Left ventricle myocardium inferior (tissue), 1 donor: ENCODE results near the gene MIEN1. TPM values are rescaled to one million over a fixed set of nuclear protein-coding genes. Genes with fewer than 3 reads are reported as not detected.
A peak's percentile ranks its signal among the peaks of the same experiment; 100 is the strongest.

ENCODE experiments used
- DNase-seq: peaks from one replicate; pipeline ENCODE4 v3.0.0-alpha.2; 2020
- H3K27ac ChIP-seq: fragments of 200-600 bp; replicated peaks from 2 replicates; pipeline ENCODE4 v1.8.0; 2021
- H3K27me3 ChIP-seq: fragments of 200-600 bp; 2 replicates; pipeline ENCODE4 v1.8.0; 2021; ENCODE audit warnings: low read depth
- H3K36me3 ChIP-seq: fragments of 200-600 bp; 2 replicates; pipeline ENCODE4 v1.8.0; 2021
- H3K4me1 ChIP-seq: fragments of 200-600 bp; 2 replicates; pipeline ENCODE4 v1.8.0; 2021
- H3K4me3 ChIP-seq: fragments of 200-600 bp; 2 replicates; pipeline ENCODE4 v1.8.0; 2021; ENCODE audit warnings: mild to moderate bottlenecking, moderate library complexity
- H3K9me3 ChIP-seq: fragments of 200-600 bp; replicated peaks from 2 replicates; pipeline ENCODE4 v1.8.0; 2021
- CTCF ChIP-seq: fragments of 200-600 bp; IDR thresholded peaks from 2 replicates; pipeline ENCODE4 v1.8.0; 2021; ENCODE audit warnings: antibody characterized with exemption, mild to moderate bottlenecking, borderline replicate concordance
- intact Hi-C: fragments of 100-400 bp; cut with micrococcal nuclease; formaldehyde crosslinking; loops from one replicate; pipeline ENCODE4 v1.11.0; 2022
- total RNA-seq: library from RNA; stranded (reverse); fragmentation: NEBNext Ultra II Directional; extraction: Animal tissue kit (Norgen Biotek cat#: 25700); gene quantifications from one replicate; pipeline ENCODE4 v1.2.1, GENCODE V29; 2021
- donor health status: DM: no; HTN: yes; CAD: no; lungs with severe emphysema.

Gene MIEN1
- total RNA-seq, 1 donor from 2014 or later: 57.1 TPM

- Histone ChIP-seq H3K4me1 (peaks cover 38% of the 10 kb centered on the region), H3K27me3 (peaks cover under 1% of the 10 kb centered on the region), H3K36me3 (no peaks in the 10 kb centered on the region), H3K9me3 (no peaks in the 10 kb centered on the region), H3K4me3 (peak overlapping the region; percentile 73), H3K27ac (peak overlapping the region; percentile 94)
- DNase-seq: no peak
- TF ChIP-seq CTCF: no peak
- intact Hi-C loops: no loop called here
Measured at GRCh38 chr17:39754958-39755553, 24.7 kb upstream of the MIEN1 start.

DNA sequence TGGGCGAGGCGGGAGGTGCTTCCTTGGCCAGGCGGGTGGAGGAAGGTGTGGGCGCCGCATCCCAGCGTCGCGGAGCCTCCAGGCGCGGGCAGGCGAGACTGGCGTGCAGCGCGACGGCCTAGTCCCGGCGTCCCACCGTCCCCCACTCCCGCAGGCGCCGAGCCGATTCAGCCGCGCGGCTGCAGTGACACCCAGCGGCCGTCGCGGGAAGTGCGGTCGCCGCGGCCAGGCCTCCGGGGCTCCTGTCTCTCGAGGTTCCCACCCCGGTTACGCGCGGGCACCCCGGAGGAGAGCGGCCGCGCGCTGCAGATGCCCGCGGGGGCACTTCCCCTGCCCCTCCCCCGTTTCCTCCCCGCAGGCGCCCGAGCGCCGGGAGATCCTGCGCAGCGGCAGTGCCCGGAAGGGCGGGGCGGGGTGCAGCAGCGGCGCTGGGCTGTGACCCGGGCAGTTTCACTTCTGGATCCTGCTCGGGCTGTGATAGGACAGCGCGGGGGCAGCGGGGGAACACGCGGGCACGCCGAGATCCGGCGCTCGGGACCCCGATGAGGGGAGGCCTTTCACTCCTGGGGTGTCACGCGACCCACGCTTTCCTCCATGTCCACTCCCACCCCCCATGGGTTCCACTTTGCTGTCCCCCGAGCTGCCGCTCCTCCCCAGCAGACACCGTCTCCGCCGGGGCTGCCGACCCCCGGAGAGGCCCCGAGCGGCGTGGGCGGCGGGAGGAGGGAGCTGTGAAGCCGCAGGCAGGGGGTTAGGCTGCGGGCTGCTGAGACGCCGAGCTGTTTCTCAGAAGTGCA is 24.0 kb upstream of the MIEN1 start:
- H3K36me3 ChIP-seq: no peaks in the 10 kb centered on the region
- peak; percentile 91 for DNase-seq
- peak overlapping the region; percentile 73 for H3K4me3 ChIP-seq
- H3K9me3 ChIP-seq: no peaks in the 10 kb centered on the region
- no peaks in the 10 kb centered on the region for H3K27me3 ChIP-seq
- intact Hi-C loops: no loop called here
- peak overlapping the region; percentile 94 for H3K27ac ChIP-seq
- peaks cover 43% of the 10 kb centered on the region for H3K4me1 ChIP-seq
- peak; percentile 99 for TF ChIP-seq CTCF

- no peaks in the 10 kb centered on the region for H3K27me3 ChIP-seq
- peak overlapping the region; percentile 94 for H3K27ac ChIP-seq
- H3K9me3 ChIP-seq: no peaks in the 10 kb centered on the region
- H3K4me3 ChIP-seq: peak overlapping the region; percentile 73
- peak; percentile 64 for DNase-seq
- peaks cover 43% of the 10 kb centered on the region for H3K4me1 ChIP-seq
- no peak for TF ChIP-seq CTCF
- intact Hi-C loops: no loop called here
- no peaks in the 10 kb centered on the region for H3K36me3 ChIP-seq
Measured at GRCh38 chr17:39753514-39754160, 23.3 kb upstream of the MIEN1 start.

- H3K27me3 ChIP-seq: no peaks in the 10 kb centered on the region
- TF ChIP-seq CTCF: no peak
- no peak for DNase-seq
- H3K9me3 ChIP-seq: no peaks in the 10 kb centered on the region
- H3K27ac ChIP-seq: no peak overlapping the region
- peaks cover 43% of the 10 kb centered on the region for H3K4me1 ChIP-seq
- intact Hi-C loops: no loop called here
- H3K36me3 ChIP-seq: no peaks in the 10 kb centered on the region
- no peak overlapping the region for H3K4me3 ChIP-seq
Measured at GRCh38 chr17:39752241-39752881, 22.0 kb upstream of the MIEN1 start.

GRCh38 chr17:39751637-39752036 is 21.3 kb upstream of the MIEN1 start:
- no peak for TF ChIP-seq CTCF
- Histone ChIP-seq H3K9me3 (no peaks in the 10 kb centered on the region), H3K4me1 (peaks cover 43% of the 10 kb centered on the region), H3K27ac (no peak overlapping the region), H3K4me3 (no peak overlapping the region), H3K36me3 (no peaks in the 10 kb centered on the region), H3K27me3 (no peaks in the 10 kb centered on the region)
- intact Hi-C loops: no loop called here
- no peak for DNase-seq
